GM12878 (cell line): ENCODE data around the gene TAS1R2. TPM values are rescaled to one million over a fixed set of nuclear protein-coding genes. Genes with fewer than 3 reads are reported as not detected.

ENCODE experiments used
- ATAC-seq: fragments of 200-7000 bp; cut with Tn5 transposase; 3 replicates; pipeline ENCODE4 v1.9.1; 2020; ENCODE audit warnings: mild to moderate bottlenecking, moderate library complexity
- BruUV-seq: library from RNA; stranded (reverse); fragments of 400-500 nt; replicated peaks from 2 replicates; lab custom pipeline; 2021; lab: Mats Ljungman, UMichigan
- CTCF ChIA-PET: fragments of 300-600 bp; sonication (Branson Sonifier 250); formaldehyde crosslinking; extraction: SDS; loops from one replicate; lab custom pipeline; 2021; ENCODE audit warnings: inconsistent platforms; lab: Yijun Ruan, JAX
- POLR2A ChIA-PET: fragments of 350-600 bp; formaldehyde crosslinking; extraction: SDS; loops from one replicate; lab custom pipeline; 2021; ENCODE audit warnings: inconsistent platforms; lab: Charles Lee
- RAD21 ChIA-PET: fragments of 300-600 bp; sonication (Branson Sonifier 250); formaldehyde crosslinking; loops from one replicate; lab custom pipeline; 2023; ENCODE audit warnings: antibody characterized with exemption; ENCODE audit not compliant: unreplicated experiment; lab: Charles Lee
- SMC1A ChIA-PET: fragments of 300-600 bp; sonication (Branson Sonifier 250); formaldehyde crosslinking; loops from one replicate; lab custom pipeline; 2023; ENCODE audit not compliant: unreplicated experiment, uncharacterized antibody; lab: Charles Lee
- DNase-seq: peaks from one replicate; pipeline ENCODE4 v3.0.0-alpha.2; 2011; ENCODE audit warnings: low read depth, low spot score
- FAIRE-seq: peaks from 3 replicates; lab custom pipeline; 2011; peaks lifted over from hg19 to GRCh38; lab: Jason Lieb, UNC
- H2AFZ ChIP-seq: 2 replicates; pipeline ENCODE4 v1.6.0; 2011; ENCODE audit warnings: low read depth, low read length, control low read depth; ENCODE audit not compliant: control insufficient read depth
- H3K27ac ChIP-seq: 2 replicates; pipeline ENCODE4 v1.5.1; 2011; ENCODE audit warnings: control low read depth; ENCODE audit not compliant: control insufficient read depth, insufficient read depth
- H3K27me3 ChIP-seq, 2 experiments: replicated peaks in 1 of 2; 2 replicates each; pipeline versions ENCODE4 v1.6.0 to v1.6.1; 2011; ENCODE audit warnings: low read length in 1 of 2; ENCODE audit not compliant: control insufficient read depth in 2 of 2, insufficient read depth in 2 of 2
- H3K36me3 ChIP-seq, 2 experiments: 2 replicates each; pipeline ENCODE4 v1.5.1; 2011; ENCODE audit warnings: low read length in 1 of 2; ENCODE audit not compliant: control insufficient read depth in 2 of 2, insufficient read depth in 2 of 2
- H3K4me1 ChIP-seq: 2 replicates; pipeline ENCODE4 v1.6.1; 2011; ENCODE audit warnings: mild to moderate bottlenecking, low read length, moderate library complexity, mixed read lengths; ENCODE audit not compliant: control insufficient read depth, insufficient read depth
- H3K4me2 ChIP-seq: 2 replicates; pipeline ENCODE4 v1.6.0; 2011; ENCODE audit warnings: control low read depth; ENCODE audit not compliant: control insufficient read depth, insufficient read depth
- H3K4me3 ChIP-seq: fragments of 200-600 bp; sonication (generic); 2 replicates; pipeline ENCODE4 v1.5.1; 2016
- H3K79me2 ChIP-seq: 2 replicates; pipeline ENCODE4 v1.6.0; 2011; ENCODE audit warnings: low read length; ENCODE audit not compliant: control insufficient read depth, insufficient read depth
- H3K9ac ChIP-seq: 2 replicates; pipeline ENCODE4 v1.8.0; 2011; ENCODE audit warnings: low read length, control low read depth, mixed read lengths; ENCODE audit not compliant: control insufficient read depth, insufficient read depth
- H3K9me3 ChIP-seq: replicated peaks from 3 replicates; pipeline ENCODE4 v1.5.1; 2011; ENCODE audit warnings: mild to moderate bottlenecking, low read length; ENCODE audit not compliant: control insufficient read depth, insufficient read depth
- H4K20me1 ChIP-seq: 2 replicates; pipeline ENCODE4 v1.6.0; 2011; ENCODE audit not compliant: control insufficient read depth, insufficient read depth
- ATF7 ChIP-seq: fragments of 450-650 bp; IDR thresholded peaks from 2 replicates; pipeline ENCODE4 v1.6.1; 2016; ENCODE audit warnings: low read depth, mild to moderate bottlenecking
- BACH1 ChIP-seq: fragments of 450-650 bp; IDR thresholded peaks from 2 replicates; pipeline ENCODE4 v1.6.1; 2017; ENCODE audit warnings: mild to moderate bottlenecking, borderline replicate concordance
- CEBPZ ChIP-seq: fragments of 150-350 bp; IDR thresholded peaks from 2 replicates; pipeline ENCODE4 v1.6.1; 2016; ENCODE audit warnings: low read depth, low read length
- E2F8 ChIP-seq: fragments of 450-650 bp; IDR thresholded peaks from 2 replicates; pipeline ENCODE4 v1.6.1; 2018; ENCODE audit warnings: mild to moderate bottlenecking, low read depth, moderate library complexity; ENCODE audit not compliant: partially characterized antibody
- EED ChIP-seq: sonication (generic); IDR thresholded peaks from 2 replicates; pipeline ENCODE4 v1.6.1; 2016; ENCODE audit warnings: antibody characterized with exemption, low read depth
- ESRRA ChIP-seq: IDR thresholded peaks from 2 replicates; pipeline ENCODE4 v1.6.1; 2012; ENCODE audit warnings: mild to moderate bottlenecking, low read length, improper control_type of control experiment
- JUNB ChIP-seq: IDR thresholded peaks from 2 replicates; pipeline ENCODE4 v1.6.1; 2016; ENCODE audit warnings: antibody characterized with exemption, mild to moderate bottlenecking
- KDM1A ChIP-seq: fragments of 200-600 bp; sonication (generic); IDR thresholded peaks from 2 replicates; pipeline ENCODE4 v1.6.1; 2016; ENCODE audit warnings: borderline replicate concordance
- LARP7 ChIP-seq: fragments of 450-650 bp; IDR thresholded peaks from 2 replicates; pipeline ENCODE4 v1.6.1; 2017; ENCODE audit warnings: mild to moderate bottlenecking
- MXI1 ChIP-seq: fragments of 150-350 bp; IDR thresholded peaks from 2 replicates; pipeline ENCODE4 v1.6.1; 2011; ENCODE audit warnings: low read depth, mild to moderate bottlenecking, inconsistent platforms, low read length, improper control_type of control experiment
- POLR2A ChIP-seq: IDR thresholded peaks from 2 replicates; pipeline ENCODE4 v1.6.1; 2011; ENCODE audit warnings: low read depth, mild to moderate bottlenecking, low read length
- SREBF2 ChIP-seq: IDR thresholded peaks from 2 replicates; pipeline ENCODE4 v1.6.1; 2012; ENCODE audit warnings: mild to moderate bottlenecking, low read length
- TCF12 ChIP-seq: IDR thresholded peaks from 2 replicates; pipeline ENCODE4 v1.6.1; 2011; ENCODE audit warnings: low read depth, mild to moderate bottlenecking, low read length
- ZBTB40 ChIP-seq: fragments of 450-650 bp; IDR thresholded peaks from 2 replicates; pipeline ENCODE4 v1.6.1; 2016; ENCODE audit warnings: mild to moderate bottlenecking, moderate library complexity, borderline replicate concordance
- ZNF207 ChIP-seq: fragments of 450-650 bp; IDR thresholded peaks from 2 replicates; pipeline ENCODE4 v1.6.1; 2014; ENCODE audit warnings: antibody characterized with exemption, mild to moderate bottlenecking, borderline replicate concordance
- WGBS: methylation state at CpG from one replicate; pipeline ENCODE4 v1.1.6; 2016; ENCODE audit warnings: low lambda C conversion rate; ENCODE audit not compliant: insufficient replicate concordance, insufficient coverage; ENCODE audit errors: missing lambda C conversion rate; 5-methylcytosine and 5-hydroxymethylcytosine counted together
- in situ Hi-C: fragments of 300-500 bp; cut with MboI; formaldehyde crosslinking; loops from 9 replicates; pipeline ENCODE4 v1.14.3; 2018; ENCODE audit warnings: mixed read lengths
- intact Hi-C: fragments of 100-400 bp; cut with micrococcal nuclease; formaldehyde crosslinking; loops from one replicate; pipeline ENCODE4 v1.14.2; 2022; ENCODE audit not compliant: unreplicated experiment
- polyA plus RNA-seq, 11 experiments: library from polyadenylated mRNA; depleted of rRNA in 4 of 11; unstranded in 6 of 11; stranded (reverse) in 5 of 11; fragments of >200 nt; fragmentation: Nextera tagmentation in 4 of 11; fragmentation: Illumina TruSeq in 1 of 11; extraction: Ambion mirVana in 4 of 11; extraction: Trizol in 1 of 11; gene quantifications; 1 replicate in 1 of 11; 2 replicates in 10 of 11; pipeline versions ENCODE4 v1.2.1 to v1.2.3, GENCODE V29; 2011 to 2016; ENCODE audit warnings: inconsistent platforms in 2 of 11, missing spikeins in 2 of 11, low read depth in 1 of 11
- total RNA-seq, 4 experiments: library from RNA; depleted of rRNA in 3 of 4; stranded (reverse); fragments of >200 nt in 3 of 4; fragmentation: Illumina TruSeq in 1 of 4; extraction: Trizol in 1 of 4; gene quantifications; 2 replicates each; pipeline versions ENCODE4 v1.2.1 to v1.2.3, GENCODE V29; 2013 to 2021

TAS1R2 gene
- total and polyA plus RNA-seq, 10 of the 15 experiments (the other 5 are each of a cell fraction or from before 2014, with no cell fraction given) = not detected

- Histone ChIP-seq H3K27me3 (no peaks in the 10 kb centered on the region; a peak in 3 of 4 replicates), H3K4me2 (no peak overlapping the region), H2AFZ (no peak overlapping the region), H4K20me1 (no peaks in the 10 kb centered on the region), H3K4me1 (no peaks in the 10 kb centered on the region), H3K27ac (no peak overlapping the region), H3K79me2 (no peaks in the 10 kb centered on the region), H3K9me3 (no peaks in the 10 kb centered on the region), H3K36me3 (no peaks in the 10 kb centered on the region), H3K9ac (no peak overlapping the region), H3K4me3 (no peak overlapping the region)
- in situ Hi-C loops = no loop called here
- 14% methylated on average over 15 of the region's 15 CpGs for WGBS
- no TSS peak for BruUV-seq
- POLR2A ChIA-PET = no interaction called here
- RAD21 ChIA-PET = no interaction called here
- intact Hi-C loops = no loop called here
- CTCF ChIA-PET = interaction anchor here (1.4 kb wide), 1 partner anchor 8 kb away, joined by 3 read pairs; no protein-coding TSS in a partner anchor
- FAIRE-seq = no peak
- SMC1A ChIA-PET = no interaction called here
- DNase-seq = no peak
- ATAC-seq = no peak
- TF ChIP-seq CEBPZ = no peak
- no peak for TF ChIP-seq ZNF207
- no peak for TF ChIP-seq MXI1
- no peak for TF ChIP-seq LARP7
- no peak for TF ChIP-seq POLR2A
- TF ChIP-seq EED = no peak
- no peak for TF ChIP-seq BACH1
- no peak for TF ChIP-seq ESRRA
- TF ChIP-seq ATF7 = no peak
- no peak for TF ChIP-seq JUNB
- no peak for TF ChIP-seq E2F8
- no peak for TF ChIP-seq KDM1A
- TF ChIP-seq ZBTB40 = no peak
- TF ChIP-seq TCF12 = no peak
- no peak for TF ChIP-seq SREBF2
Measured at GRCh38 chr1:18805150-18805879, 54.1 kb downstream of the TAS1R2 start.
